ENCODE data around the gene NPFFR2. TPM values are rescaled to one million over a fixed set of nuclear protein-coding genes. Genes with fewer than 3 reads are reported as not detected.
"Not testable (repeated sequence)": the region's sequence is repeated elsewhere in the genome, so short reads cannot be mapped to it uniquely, and the experiment has no call there.

The NPFFR2 gene
- total RNA-seq, 1 experiment from 2014 or later, result not detected

- DNase-seq (ENCODE audit: unreplicated experiment), result no peak
- Mint-ChIP-seq H3K27me3 (ENCODE audit: insufficient read depth, unreplicated experiment) (no peaks in the 10 kb centered on the region), H3K9me3 (ENCODE audit: unreplicated experiment) (no peaks in the 10 kb centered on the region), H3K27ac (ENCODE audit: low read depth, unreplicated experiment) (no peak overlapping the region), H3K4me1 (ENCODE audit: insufficient read depth, unreplicated experiment) (no peaks in the 10 kb centered on the region), H3K36me3 (ENCODE audit: insufficient read depth, unreplicated experiment) (no peaks in the 10 kb centered on the region), H3K4me3 (ENCODE audit: unreplicated experiment) (no peak overlapping the region)
- BruUV-seq (replicated peaks), result no TSS peak
- intact Hi-C loops (cut with micrococcal nuclease), result no loop called here
- TF ChIP-seq, protein P1, sequence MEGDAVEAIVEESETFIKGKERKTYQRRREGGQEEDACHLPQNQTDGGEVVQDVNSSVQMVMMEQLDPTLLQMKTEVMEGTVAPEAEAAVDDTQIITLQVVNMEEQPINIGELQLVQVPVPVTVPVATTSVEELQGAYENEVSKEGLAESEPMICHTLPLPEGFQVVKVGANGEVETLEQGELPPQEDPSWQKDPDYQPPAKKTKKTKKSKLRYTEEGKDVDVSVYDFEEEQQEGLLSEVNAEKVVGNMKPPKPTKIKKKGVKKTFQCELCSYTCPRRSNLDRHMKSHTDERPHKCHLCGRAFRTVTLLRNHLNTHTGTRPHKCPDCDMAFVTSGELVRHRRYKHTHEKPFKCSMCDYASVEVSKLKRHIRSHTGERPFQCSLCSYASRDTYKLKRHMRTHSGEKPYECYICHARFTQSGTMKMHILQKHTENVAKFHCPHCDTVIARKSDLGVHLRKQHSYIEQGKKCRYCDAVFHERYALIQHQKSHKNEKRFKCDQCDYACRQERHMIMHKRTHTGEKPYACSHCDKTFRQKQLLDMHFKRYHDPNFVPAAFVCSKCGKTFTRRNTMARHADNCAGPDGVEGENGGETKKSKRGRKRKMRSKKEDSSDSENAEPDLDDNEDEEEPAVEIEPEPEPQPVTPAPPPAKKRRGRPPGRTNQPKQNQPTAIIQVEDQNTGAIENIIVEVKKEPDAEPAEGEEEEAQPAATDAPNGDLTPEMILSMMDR (IDR thresholded peaks at IDR 0.05; ENCODE audit: unreplicated experiment), result no peak
- CTCF ChIA-PET, result interaction anchor here (0.7 kb wide), 1 partner anchor 324 kb away, joined by 3 read pairs; no protein-coding TSS in a partner anchor
- POLR2A ChIA-PET, result no interaction called here
These were observed 120.9 kb downstream of the NPFFR2 start for GRCh38 chr4:72152731-72153130.

GRCh38 chr4:72153634-72154033, 121.8 kb downstream of the NPFFR2 start:
- BruUV-seq (replicated peaks); H3K9me3 Mint-ChIP-seq (ENCODE audit: unreplicated experiment); H3K36me3 Mint-ChIP-seq (ENCODE audit: insufficient read depth, unreplicated experiment); H3K27me3 Mint-ChIP-seq (ENCODE audit: insufficient read depth, unreplicated experiment); POLR2A ChIA-PET; H3K27ac Mint-ChIP-seq (ENCODE audit: low read depth, unreplicated experiment); H3K4me3 Mint-ChIP-seq (ENCODE audit: unreplicated experiment); H3K4me1 Mint-ChIP-seq (ENCODE audit: insufficient read depth, unreplicated experiment); CTCF ChIA-PET; DNase-seq (ENCODE audit: unreplicated experiment); intact Hi-C loops (cut with micrococcal nuclease): not testable (repeated sequence)

DNA sequence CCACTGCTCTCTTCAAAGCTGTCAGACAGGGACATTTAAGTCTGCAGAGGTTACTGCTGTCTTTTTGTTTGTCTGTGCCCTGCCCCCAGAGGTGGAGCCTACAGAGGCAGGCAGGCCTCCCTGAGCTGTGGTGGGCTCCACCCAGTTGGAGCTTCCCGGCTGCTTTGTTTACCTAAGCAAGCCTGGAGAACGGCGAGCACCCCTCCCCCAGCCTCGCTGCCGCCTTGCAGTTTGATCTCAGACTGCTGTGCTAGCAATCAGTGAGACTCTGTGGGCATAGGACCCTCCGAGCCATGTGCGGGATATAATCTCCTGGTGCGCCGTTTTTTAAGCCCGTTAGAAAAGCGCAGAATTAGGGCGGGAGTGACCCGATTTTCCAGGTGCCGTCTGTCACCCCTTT, 137.5 kb downstream of the NPFFR2 start:
- H3K4me1 Mint-ChIP-seq (ENCODE audit: insufficient read depth, unreplicated experiment); POLR2A ChIA-PET; H3K27me3 Mint-ChIP-seq (ENCODE audit: insufficient read depth, unreplicated experiment); intact Hi-C loops (cut with micrococcal nuclease); H3K4me3 Mint-ChIP-seq (ENCODE audit: unreplicated experiment); DNase-seq (ENCODE audit: unreplicated experiment); BruUV-seq (replicated peaks); H3K36me3 Mint-ChIP-seq (ENCODE audit: insufficient read depth, unreplicated experiment); CTCF ChIA-PET; H3K9me3 Mint-ChIP-seq (ENCODE audit: unreplicated experiment); H3K27ac Mint-ChIP-seq (ENCODE audit: low read depth, unreplicated experiment): not testable (repeated sequence)

DNA sequence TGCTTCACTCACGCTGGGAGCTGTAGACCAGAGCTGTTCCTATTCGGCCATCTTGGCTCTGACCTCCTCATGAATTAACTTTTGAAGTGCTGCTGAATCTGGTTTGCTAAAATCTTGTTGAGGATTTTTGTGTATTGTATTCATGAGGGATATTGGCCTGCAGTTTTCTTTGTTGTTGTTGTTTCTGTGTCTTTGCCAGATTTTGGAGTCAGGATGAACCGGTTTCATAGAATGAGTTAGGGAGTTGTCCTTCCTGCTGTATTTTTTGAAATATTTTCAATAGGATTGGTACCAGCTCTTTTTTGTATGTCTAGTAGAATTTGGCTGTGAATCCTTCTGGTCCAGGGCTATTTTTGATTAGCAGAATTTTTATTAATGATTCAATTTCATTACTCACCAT, 138.1 kb downstream of the NPFFR2 start:
- DNase-seq (ENCODE audit: unreplicated experiment), result no peak
- Mint-ChIP-seq H3K36me3 (ENCODE audit: insufficient read depth, unreplicated experiment) (no peaks in the 10 kb centered on the region), H3K27me3 (ENCODE audit: insufficient read depth, unreplicated experiment) (no peaks in the 10 kb centered on the region), H3K27ac (ENCODE audit: low read depth, unreplicated experiment) (no peak overlapping the region), H3K4me3 (ENCODE audit: unreplicated experiment) (no peak overlapping the region), H3K9me3 (ENCODE audit: unreplicated experiment) (peaks cover 8% of the 10 kb centered on the region), H3K4me1 (ENCODE audit: insufficient read depth, unreplicated experiment) (no peaks in the 10 kb centered on the region)
- TF ChIP-seq, protein P1 (IDR thresholded peaks at IDR 0.05; ENCODE audit: unreplicated experiment), result no peak
- POLR2A ChIA-PET, result no interaction called here
- no TSS peak for BruUV-seq (replicated peaks)
- intact Hi-C loops (cut with micrococcal nuclease), result no loop called here
- CTCF ChIA-PET, result no interaction called here

GRCh38 chr4:72171761-72172160, 140.0 kb downstream of the NPFFR2 start:
- no TSS peak for BruUV-seq (replicated peaks)
- Mint-ChIP-seq H3K36me3 (ENCODE audit: insufficient read depth, unreplicated experiment) (no peaks in the 10 kb centered on the region), H3K9me3 (ENCODE audit: unreplicated experiment) (peaks cover 1% of the 10 kb centered on the region), H3K4me1 (ENCODE audit: insufficient read depth, unreplicated experiment) (no peaks in the 10 kb centered on the region), H3K27ac (ENCODE audit: low read depth, unreplicated experiment) (no peak overlapping the region), H3K27me3 (ENCODE audit: insufficient read depth, unreplicated experiment) (no peaks in the 10 kb centered on the region), H3K4me3 (ENCODE audit: unreplicated experiment) (no peak overlapping the region)
- DNase-seq (ENCODE audit: unreplicated experiment), result no peak
- POLR2A ChIA-PET, result no interaction called here
- intact Hi-C loops (cut with micrococcal nuclease), result no loop called here
- TF ChIP-seq, protein P1 (IDR thresholded peaks at IDR 0.05; ENCODE audit: unreplicated experiment), result no peak
- CTCF ChIA-PET, result interaction anchor here (0.7 kb wide), 1 partner anchor 1574 kb away, joined by 4 read pairs; no protein-coding TSS in a partner anchor
